ENCODE measurements around the gene MAGI2.

Gene MAGI2

DNA sequence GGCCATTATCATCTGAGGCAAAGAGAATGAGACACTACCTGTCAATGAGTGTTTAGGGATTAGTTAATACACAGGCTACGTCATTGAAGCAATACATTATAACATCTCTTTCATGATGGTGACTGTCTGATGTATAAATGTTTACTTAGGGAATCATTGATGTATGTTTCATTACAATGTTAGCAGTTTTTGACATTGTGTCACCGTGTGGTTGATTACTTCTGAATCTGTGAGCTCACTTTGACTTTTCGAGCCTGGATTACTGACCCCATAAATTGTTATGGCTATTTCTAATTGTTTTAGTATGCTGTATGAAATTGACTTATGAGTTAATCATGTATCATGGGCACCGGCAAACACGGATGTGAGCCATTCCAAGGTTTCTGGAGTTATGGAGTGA lies 494.0 kb downstream of the MAGI2 start:
- no peak for DNase-seq

DNA sequence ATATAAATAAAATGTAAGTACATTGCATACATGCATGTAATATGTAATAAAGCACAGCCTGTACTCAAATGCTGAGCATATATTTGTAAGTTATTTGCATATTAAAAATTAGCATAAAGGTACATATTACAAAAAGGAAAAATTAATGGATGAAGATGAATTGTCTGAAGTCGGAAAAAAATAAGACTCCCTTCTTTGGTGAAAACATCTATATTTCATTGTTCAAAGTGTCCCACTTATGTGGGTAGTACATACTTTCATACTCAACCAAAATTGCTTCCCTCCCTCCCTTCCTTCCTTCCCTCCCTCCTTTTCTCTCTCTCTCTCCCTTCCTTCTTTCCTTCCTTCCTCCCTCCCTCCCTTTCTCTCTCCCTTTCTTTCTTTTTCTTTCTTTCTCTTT lies 498.1 kb downstream of the MAGI2 start:
- DNase-seq = no peak

DNA sequence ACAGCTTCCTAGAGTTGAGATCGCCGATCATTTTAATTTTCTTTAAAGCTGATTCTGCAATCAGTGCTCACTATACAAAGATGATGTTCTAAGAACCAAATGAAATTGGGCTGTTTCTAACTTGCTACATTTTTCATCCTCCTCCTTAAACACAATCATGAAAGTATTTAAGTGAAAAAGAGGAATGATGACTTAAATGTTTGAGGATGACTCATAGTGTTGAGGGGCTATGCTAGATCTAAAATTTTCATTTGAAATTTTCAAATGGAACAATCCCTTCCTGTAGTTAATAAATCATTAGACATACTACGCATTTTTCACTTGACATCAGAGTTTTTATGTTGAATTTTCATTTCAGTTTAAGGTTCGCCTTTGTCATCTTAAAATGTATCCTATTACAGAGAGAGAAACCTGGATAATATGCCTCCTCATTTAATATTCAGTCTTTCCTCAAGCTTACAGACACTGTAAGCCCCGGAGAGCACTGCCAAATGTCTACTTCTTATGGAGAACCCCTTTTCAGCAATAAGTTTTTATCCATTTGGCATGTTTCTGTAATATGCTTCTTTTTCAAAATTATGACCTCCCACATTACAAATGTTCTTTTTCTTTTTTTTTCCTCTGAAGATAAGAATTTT lies 499.6 kb downstream of the MAGI2 start:
- no peak for DNase-seq

DNA sequence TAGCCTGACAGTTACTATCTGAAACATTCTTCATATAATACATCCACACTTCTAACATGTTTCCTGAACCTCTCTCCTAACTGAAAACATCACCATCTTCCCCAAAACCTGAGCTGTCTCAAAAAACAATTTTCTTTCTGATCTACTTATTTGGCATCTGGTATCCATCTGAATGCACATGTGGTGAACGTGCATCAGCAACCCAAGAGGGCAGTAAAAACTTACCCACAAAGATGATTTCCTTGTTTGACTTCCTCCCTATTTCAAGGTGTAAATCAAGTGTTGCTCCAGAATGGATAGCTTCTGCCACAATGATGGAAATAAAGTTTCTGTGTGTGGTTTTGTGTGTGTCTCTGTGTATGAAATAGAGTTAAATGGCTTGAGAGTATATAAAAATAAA lies 500.4 kb downstream of the MAGI2 start:
- no peak for DNase-seq

DNA sequence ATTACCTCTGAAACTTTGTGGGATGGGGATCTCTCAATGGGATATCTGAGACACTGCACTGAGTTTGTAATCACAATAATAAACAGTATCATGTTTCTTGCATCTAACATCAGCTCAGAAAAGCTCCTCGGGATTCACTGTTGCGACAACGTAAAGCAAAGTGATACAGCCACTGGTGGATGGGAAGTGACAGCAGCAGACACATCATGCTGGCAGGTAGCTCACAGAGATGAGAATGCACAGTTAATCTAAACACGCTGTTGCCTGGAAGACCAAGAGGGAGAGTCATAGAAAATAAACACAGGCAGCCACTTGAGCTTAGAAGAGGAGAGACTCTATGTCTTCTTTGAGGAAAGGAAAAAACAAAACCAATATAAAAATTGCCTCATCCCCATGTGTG lies 513.8 kb downstream of the MAGI2 start:
- DNase-seq = no peak

DNA sequence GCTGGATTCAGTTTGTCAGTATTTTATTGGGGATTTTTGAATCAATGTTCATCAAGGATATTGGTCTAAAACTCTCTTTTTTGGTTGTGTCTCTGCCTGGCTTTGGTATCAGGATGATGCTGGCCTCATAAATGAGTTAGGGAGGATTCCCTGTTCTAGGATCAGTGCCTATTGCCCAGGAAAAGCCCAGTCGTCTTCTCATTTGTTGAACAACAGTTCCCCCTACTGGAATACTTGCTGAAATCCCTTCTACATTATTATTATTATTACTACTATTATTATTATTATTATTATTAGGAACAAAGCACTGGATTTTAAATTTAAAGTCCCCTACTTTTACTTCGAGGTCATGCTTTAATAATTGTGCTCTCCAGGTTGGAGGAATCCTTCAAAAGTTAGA lies 528.9 kb downstream of the MAGI2 start:
- no peak for DNase-seq

DNA sequence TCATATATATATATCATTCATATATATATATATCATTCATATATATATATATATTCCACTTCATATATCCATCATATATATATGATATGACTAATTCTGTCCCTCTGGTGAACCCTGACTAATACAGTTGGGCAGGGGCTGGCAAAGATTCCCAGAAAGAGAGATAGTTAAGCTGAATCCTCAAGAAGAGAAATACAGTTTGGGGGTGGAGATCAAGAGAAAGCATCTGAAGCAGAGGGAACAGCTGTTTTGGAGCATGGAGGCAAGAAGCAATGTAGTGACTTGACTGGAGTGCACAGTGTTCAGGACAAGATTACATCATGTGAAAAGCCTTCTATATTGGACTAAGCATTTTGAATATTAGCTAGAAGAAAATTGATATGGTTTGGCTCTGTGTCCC lies 540.7 kb downstream of the MAGI2 start:
- DNase-seq = no peak

DNA sequence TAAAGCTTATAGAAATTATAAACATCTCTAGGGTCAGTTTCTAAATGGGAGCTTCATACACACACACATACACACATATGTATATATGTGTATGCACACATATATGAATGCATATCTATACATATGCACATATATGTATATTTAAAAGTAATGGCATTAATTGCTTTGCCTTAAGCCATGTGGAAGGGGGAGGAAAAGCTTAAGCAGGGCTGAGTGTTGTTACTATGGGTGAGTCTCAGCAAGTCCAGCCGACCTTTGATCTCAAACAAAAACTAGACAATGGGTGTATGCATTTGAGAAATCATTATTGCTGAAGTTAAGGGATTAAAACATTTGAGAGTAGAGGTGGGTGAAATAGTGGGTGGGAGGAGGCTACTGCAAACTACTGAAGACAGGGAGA lies 546.7 kb downstream of the MAGI2 start:
- no peak for DNase-seq

DNA sequence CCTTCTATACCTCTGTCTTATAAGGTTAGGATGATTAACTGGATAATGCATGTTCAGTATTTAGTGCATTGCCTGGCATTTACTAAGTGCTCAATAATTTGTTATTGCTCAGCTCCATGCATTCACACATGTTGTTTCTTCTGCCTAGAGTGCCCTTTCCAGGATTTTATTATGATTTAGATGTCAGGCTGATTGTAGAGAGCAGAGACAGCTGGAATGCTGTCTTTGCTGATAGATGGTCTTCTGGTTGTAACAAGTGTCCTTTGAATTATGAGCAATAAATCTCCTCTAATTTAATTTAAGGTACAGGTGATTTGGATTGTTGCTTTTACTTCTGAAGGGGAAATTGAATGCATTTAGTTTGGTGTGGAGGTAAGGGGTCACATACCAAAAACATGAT lies 548.0 kb downstream of the MAGI2 start:
- no peak for DNase-seq

DNA sequence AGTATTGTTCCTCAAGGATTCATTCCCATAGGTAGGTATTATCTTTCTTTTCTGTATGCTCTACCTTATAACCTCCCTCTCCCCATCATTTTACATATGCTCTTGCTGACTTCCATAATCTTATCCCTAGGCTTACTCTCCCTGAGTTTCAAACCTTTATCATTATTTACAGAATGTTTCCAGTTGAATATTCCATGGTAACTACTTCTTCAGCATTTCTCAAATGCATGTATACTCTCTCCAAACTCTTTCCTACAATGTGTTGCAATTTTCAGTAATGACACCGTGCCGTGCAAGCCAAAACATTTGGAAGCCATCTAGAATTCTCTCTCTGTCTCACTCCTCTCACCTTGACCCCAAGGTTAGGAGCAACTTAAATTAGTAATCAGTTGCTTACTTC lies 548.5 kb downstream of the MAGI2 start:
- DNase-seq = no peak

DNA sequence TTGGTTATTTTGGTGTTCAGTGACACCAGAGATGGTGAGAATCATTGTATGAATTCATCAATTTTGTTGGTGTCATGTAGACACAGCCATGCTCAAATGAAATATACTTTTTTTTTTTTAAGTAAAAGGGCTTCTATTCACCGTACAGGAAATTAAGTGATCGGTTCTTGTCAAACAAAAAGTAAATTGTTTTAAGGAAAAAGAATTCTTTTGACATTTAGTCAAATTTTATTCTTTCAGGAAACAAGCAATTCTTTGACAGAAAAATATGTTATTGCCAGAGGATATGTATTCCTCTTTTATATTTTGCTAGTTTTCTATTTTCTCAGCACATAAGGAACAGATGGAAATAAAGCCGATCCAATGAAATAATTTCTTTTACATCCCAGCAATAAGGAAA lies 551.9 kb downstream of the MAGI2 start:
- no peak for DNase-seq

DNA sequence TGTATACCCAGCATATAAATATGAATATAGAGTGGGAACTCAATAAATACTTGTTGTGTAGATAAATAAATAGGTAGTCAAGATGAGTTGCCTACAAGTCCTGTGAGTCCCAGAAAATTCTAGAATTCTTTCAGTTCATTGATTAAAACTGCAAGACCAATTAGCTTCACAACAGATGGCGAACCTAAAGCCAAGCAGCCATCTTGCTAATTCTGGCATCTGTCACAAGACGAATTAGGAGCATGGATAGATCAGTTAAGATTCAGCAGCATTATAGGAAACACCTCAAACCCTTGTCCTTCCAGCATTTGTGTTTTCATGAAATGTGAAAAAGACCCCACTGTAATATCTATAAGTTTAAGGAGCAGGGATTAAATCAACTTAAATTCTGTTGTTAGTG lies 552.7 kb downstream of the MAGI2 start:
- DNase-seq = no peak

DNA sequence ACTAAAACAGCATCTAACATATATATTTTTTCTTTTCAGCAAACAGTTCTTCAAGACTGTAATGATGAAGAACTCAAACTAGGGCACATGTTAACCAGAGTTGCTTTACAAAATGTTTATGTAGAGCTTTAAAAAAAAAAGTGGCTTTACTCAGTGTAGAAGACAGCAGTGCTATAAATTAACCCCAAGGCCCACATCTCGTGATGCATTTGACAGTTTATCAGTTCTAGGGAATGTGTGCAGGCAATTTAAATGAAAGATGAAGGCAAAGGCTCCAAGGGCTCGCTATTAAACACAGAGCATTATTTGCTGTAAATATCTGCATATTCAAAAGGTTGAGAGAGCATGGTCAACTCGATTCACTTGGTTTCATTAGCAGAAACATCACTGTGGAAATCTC lies 558.1 kb downstream of the MAGI2 start:
- DNase-seq = no peak

DNA sequence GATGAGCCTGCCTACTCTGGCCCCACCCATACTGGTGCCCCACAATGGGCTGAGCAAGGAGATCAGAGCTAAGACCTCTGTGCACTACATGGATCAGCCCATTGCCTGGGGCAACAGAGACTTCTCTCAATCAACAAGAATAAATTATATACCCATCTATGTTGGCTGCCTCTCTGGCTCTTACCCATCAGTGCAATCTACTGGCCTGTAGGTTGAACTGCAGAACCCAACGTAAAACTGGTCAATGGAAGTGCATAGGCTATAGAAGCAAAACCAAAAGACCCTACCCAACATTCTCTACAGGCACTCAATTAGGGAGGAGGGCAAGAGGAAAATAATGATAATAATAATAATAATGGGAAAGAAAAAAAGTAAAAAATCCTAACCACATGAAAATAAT lies 574.3 kb downstream of the MAGI2 start:
- no peak for DNase-seq

DNA sequence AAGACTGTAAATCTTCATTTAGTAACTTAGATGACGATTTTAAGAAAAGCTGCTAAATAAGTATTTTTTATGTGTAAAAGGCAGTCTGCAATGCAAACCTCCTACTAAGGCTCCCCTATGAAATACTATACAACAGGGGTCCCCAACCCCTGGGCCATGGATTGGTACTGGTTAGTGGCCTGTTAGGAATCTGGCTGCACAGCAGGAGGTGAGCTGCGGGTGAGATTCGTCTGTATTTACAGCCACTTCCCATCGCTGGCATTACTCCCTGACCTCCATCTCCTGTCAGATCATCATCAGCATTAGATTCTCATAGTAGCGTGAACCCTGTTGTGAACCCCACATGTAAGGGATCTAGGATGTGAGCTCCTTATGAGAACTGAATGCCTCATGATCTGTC lies 580.4 kb downstream of the MAGI2 start:
- DNase-seq = no peak

DNA sequence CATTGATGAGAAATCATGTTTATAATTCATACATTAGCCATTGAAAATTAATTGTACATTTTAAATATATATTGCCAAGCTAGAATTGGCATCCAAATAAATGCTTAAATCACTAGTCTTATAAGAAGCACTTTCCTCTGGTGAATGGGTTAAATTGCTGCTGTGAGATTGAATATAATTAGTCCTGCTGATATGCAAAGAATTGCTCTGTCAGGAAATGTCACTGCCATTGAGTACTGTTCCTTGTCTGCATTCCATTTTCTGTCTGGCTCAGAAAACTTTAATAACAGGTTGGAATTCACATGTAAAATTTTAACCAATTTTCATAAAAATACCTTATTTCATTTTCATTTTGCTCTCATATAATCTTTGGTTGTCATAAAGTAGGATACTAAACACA lies 589.1 kb downstream of the MAGI2 start:
- DNase-seq = no peak

DNA sequence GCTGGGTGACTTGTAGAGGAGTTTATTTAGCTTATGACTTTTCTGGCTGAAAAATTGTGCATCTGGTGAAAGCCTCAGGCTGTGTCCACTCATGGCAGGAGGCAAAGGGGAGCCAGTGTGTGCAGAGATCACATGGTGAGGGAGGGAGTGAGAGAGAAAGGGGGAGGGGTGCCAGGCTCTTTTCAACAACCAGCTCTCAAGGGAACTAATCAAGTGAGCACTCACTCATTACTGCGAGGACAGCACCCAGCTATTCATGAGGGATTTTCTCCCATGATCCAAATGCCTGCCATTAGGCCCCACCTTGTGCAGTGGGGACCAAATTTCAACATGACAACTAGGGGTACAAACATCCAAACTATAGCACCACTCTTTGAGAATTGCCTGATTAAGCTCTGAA lies 590.2 kb downstream of the MAGI2 start:
- DNase-seq = peak in 1 of 58 donors; percentile 0

DNA sequence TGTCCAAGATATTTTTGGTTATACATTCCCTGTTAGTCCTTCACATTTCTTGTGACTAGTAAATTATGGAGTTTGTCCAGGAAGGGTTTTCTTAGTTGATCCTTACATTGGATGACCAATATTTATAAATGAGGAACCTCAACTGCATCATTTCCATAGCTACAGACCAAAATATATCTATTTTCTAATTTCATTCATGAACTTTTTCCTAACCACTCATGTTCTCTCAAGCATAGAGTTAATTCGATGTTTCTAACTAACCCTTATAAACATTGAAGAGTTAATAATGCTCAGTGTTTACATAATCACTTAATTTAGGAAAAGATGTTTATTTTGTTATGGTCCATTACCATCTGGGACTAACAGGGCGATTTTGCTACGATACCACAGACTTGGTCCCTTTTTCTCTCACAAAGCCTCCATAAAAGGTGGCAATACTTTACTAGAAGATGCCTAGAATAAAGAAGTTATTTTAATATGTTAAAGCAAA lies 591.0 kb downstream of the MAGI2 start:
- DNase-seq = no peak

DNA sequence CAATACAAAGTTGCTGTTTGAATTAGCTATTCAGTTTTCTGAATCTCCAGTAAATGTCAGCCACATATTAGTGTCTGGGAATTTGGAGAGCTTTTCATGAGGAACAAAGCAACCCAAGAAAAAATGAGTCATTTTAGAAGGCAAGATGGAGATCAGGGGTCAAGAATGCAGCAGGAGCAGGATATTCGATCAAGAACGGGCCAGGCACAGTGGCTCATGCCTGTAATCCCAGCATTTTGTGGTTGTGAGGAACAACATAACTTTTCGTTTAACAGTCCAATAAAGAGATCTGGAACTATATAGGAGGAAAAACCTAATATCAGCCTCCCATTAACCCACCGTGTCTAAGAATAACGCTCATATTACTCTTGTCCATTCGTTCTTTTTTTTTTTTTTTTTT lies 600.5 kb downstream of the MAGI2 start:
- no peak for DNase-seq

DNA sequence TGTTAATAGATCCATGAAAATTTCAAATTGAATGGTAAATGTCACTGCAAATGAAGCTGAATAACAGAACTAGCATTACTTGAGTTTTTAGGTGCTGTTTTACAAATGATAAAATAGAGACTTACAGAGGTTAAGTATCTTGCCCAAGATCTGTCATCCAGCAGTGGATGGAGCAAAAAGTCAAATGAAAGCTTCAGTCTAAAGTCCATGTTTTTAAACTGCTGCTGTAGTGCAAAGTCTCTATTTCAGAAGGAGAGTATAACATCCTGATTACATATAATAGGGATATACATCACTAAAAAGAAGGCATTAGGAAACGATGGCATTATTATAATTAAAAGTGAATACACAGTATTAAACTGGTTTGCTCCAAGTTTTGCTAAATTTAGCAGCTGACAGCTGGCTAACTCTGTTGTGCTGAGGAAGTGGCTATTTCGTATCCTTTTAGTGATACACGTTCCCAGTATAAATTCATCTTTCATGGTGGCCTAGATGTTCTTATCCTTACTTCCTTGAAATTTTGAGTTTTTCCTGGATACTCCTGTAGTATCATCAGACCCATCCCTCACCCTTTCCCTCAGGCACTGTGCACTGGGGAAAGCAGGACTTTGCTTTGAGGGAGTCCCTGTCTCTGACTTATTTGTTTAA lies 603.2 kb downstream of the MAGI2 start:
- DNase-seq = no peak

DNA sequence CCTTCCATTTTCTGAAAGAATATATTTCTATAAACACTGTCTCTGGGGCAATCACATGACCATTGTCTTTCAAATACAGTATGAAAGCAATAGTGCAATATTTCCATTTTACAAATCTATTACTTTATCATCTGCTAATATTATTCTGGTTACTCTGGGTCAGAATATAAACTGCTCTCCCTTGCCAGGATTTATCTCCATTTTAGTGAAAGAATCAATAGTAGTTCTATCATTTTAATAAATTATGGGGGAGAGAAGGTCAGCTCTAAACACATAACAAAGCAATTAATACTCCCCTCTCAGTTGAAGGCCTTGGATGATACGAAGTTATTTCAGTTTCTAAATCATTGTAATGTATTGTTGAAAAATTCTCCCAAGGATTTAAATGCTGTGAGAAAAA lies 608.3 kb downstream of the MAGI2 start:
- no peak for DNase-seq

DNA sequence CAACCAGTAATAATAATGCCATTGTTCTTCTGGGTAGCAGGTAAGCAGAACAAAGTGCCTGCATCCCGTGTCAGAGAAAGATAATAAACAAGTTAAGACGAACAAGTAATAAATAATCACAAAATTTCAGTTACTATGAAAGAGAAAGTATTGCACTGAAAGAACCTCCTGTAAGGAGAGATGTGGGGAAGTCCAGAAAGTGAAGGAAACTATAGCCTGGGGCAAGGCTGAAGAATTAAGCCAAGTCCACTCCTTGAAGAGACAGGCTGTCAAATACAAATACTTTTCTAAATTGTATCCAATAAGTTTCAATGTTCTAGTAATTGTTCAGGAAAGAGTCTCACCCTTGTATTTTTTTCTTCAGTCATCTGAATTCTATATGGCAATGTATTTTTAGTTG lies 611.4 kb downstream of the MAGI2 start:
- no peak for DNase-seq

DNA sequence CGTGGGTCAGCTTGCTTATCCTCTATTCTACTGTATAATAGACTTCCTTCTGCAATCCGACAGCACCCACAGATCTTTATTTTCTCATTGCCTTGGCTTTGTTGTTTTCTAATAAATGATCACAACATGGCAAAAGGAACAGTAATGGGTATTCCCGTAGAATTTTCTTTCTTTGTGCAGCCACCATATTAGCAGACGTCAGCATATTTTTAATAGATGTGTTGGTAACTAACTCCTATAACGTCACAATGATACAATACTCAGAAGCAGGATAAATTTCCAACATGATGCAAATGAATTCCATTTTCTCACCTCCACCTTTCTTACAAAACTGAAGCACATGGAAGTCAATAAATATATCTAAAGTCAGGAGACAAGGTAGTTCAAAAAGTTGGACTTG lies 617.6 kb downstream of the MAGI2 start:
- DNase-seq = no peak

DNA sequence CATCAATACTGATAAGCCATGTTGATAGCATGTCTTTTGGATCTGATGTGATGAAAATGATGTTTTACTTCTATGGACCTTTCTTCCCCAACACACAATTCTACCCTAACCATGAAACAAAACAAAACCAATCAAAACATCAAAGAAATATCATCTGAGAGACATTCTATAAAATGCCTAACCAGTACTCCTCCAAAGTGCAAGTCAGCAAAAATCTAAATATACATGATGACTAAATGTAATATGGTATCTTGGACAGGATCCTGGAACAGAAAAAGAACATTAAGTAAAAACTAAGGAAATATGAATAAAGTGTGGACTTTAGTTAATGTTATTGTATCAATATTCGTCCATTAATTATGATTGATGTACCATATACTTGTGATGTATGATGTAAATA lies 625.1 kb downstream of the MAGI2 start:
- no peak for DNase-seq

Measured in anterior cingulate cortex (tissue), 58 donors.